ENCODE data around the gene UBE2E2.

Gene UBE2E2

DNA sequence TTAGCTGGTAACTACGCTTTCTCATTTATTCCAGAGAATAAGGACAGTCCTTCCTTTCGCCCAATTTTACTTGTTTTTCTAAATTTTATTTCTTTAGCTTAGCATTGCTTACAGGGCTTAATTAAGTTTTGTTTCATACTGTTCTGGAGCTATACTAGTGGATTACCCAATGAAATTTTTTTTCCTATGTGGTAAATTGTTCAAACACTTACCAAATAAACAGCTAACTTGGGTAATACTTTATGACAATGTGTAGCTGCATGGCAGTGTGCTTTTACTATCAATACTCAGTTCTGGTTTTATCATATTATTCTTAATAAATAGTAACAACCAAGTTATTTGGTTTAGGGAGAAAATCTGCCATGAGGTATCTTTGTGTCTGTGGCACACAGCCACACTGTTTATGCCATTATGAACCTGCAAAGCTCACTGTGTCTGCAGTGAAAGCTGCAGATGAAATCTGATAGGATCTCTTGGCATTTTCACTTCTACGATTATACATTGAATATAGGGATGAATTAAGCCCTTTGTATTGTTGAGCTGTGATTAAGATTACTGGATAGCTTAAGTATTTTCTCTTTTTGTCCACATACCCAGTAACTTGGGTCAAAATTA is 37.2 kb downstream of the UBE2E2 start:
- no peak for DNase-seq (ENCODE audit: low read depth, low spot score)

DNA sequence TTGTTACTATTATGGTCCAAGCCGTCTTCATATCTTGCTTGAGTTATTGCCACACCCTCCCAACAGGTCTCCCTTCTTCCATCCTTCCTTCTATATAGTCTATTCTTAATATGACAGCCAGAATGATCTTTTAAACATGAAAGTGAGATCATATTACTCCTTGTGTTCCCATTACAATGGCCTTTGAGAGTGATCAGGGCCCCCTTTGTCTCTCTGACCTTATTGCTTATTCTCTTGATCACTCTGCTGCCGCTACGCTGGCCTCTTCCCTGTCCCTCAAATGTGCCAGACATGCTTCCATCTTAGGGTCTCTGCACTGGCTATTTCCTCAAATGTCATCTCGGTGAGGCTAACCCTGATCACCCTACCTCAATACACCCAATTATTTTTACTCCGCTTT is 38.1 kb downstream of the UBE2E2 start:
- no peak for DNase-seq (ENCODE audit: low read depth, low spot score)

DNA sequence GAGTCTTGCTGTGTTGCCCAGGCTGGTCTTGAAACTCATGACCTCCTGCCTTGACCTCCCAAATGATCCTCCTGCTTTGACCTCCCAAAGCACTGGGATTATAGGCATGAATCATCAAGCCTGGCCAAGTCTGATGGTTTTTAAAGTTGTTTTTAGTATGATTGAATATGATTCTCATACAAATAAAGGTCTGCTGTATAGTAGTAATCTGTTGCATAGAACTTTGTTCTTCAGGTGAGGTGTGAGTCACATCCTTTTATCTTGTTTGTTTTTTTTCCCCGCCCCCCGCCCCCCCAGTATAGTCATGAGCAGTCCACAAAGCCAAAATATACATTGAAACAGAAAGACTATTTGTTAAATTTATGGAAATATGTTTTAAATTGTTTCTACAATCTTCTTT is 39.0 kb downstream of the UBE2E2 start:
- DNase-seq (ENCODE audit: low read depth, low spot score): no peak

DNA sequence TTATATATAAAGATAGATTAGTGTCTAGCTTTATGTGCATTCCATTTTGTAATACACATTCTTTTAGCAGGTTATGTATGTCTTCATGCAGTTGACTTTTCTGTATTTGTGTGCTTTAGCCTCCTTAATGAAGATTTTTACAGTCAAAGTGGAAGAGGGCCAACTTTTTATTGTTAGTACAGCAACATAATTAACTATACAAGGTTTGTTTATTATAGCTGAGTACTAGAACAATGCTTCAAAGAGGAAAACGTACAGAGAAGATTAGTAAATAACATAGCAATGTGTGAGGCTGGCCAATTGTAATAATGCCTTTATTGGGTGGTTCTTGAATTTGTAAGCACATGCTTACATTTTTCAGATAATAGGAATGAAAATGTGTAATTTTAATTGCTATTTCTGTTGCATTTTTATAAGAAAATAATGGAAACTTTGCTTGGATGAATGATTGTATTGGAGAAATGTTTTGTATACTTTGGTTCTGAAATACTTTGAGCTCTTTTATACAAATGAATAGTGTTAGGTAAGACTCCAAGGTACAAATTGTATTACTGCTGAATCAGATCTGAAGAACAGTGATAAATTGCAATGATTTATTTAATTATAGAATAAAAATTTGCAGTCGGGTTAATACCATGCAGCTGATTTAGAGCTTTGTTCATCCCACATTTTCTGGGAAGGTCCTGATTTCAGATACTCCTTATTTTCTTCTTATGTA is 41.4 kb downstream of the UBE2E2 start:
- DNase-seq (ENCODE audit: low read depth, low spot score): no peak

DNA sequence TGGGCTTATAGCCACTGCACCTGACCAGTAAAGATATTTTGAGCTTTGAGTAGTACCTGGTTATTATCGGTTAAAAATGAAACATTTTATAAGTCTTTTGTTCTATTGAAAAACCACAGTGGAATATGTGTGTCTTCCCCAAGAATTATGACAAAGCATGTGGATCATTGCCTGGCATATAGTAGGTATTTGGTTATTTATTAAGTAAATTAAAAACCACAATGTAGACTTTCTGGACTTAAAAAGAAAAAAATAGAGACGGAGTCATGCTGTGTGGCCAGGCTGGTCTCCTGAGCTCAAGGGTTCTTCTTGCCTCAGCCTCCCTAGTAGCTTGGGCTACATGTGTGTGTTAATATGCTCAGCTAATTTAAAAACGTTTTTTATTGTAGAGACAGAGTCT is 43.5 kb downstream of the UBE2E2 start:
- DNase-seq (ENCODE audit: low read depth, low spot score): no peak

DNA sequence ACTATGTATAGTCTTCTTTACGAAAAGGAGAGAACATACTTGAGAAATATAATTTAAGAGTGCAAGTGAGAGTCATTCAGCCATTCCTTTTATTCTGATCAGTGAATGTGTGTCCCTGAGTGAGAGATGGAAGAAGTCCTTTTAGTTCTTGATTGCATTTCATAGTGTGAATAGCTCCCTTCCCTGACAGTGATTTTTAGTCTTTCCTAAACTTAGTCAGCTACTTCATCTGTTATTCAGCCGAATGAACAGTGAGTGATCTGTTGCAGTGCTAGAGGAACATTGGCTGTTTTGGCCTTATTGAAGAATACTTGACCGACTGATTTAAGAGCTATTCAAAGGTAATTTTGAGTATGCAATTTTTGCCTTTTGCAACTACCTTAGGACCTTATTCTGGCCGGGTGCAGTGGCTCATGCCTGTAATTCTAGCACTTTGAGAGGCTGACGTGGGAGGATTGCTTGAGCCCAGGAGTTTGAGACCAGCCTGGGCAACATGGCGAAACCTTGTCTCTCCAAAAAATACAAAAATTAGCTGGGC is 45.5 kb downstream of the UBE2E2 start:
- DNase-seq (ENCODE audit: low read depth, low spot score): no peak

DNA sequence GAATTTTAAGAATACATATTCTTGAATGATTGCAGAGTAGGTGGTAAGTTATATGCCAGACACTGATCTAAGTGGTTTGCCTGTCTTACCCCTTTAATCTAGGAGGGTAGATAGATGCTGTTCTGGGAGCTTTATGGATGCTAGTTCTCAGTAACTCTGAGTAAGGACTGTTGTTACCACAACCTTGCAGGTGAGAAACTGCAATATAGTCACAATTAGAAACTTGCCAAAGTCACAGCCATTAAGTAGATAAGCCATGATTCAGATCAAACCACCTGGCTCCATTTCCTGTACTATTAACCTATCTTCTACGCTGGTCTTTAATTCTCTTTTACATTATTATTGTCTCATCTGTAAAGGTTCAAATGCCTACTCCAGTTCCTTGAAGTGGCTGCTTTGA is 46.8 kb downstream of the UBE2E2 start:
- no peak for DNase-seq (ENCODE audit: low read depth, low spot score)

DNA sequence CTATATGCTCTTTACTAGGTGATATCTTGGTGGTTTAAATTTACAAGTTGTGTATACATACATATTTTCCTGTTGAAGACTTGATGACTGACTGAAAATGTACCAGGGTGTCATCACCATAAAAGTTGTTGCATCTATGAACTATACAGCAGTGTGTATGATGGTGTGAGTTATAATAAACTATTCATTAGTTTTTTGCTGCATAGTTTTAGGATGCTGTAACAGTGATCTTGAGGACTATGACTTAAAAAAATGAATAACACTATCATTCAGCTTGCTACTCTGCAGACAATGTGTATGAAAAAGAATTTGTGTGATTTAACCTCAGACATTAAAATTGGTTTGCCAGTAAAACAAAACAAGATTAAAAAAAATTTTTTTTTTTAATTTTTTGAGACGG is 49.0 kb downstream of the UBE2E2 start:
- no peak for DNase-seq (ENCODE audit: low read depth, low spot score)

DNA sequence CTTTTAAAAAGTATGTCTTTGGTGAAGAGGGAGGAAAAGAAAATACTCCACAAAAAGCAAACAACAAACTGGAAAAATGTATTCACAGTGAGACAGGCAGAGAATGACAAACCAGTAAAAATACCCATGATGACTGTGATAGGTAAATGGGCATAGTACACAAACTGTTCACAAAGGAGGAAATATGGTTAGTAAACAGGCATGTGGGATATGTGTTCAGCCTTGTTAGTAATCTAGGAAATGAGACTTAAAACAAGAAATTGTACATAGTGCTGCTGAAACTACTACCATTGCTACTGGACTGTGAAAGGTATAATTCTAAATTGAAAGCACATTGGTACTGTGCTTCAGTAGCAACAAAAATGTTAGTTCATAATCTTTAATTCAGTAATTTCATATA is 50.1 kb downstream of the UBE2E2 start:
- DNase-seq (ENCODE audit: low read depth, low spot score): no peak

DNA sequence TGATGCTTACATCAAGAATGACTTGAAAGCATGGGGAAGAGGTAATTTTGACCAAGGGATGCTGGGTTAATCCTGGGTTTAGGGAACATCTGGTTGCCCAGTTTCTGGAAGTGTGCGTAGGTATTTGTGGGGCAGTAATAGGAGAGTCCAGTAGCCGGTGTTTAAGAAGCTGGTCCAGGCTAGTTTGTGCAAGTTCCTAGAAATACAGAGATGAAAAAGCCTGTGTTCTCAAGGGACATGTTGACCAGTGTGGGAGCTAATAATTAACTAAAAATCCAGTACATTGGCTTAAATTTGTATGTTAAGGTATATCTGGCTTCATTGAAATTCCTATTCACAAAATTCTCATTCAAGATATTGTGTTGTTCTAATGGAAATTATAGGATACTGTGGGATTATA is 51.2 kb downstream of the UBE2E2 start:
- DNase-seq (ENCODE audit: low read depth, low spot score): no peak

DNA sequence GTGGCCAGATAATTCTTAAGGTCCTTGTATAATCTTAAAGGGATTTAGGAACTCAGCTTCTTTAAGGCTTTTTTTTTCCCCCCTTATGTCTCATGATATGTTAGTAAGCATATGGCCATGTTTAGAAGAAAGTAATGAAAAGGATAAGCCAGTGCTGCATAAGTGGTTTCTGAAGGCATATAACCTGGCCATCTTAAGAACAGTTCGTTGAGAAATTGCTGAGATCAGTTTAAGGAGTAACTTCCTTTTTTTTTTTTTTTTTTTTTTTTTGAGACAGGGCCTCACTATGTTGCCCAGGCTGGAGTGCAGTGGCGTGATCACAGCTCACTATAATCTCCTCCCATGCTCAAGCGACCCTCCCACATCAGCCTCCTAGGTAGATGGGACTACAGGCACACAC is 51.7 kb downstream of the UBE2E2 start:
- DNase-seq (ENCODE audit: low read depth, low spot score): no peak

DNA sequence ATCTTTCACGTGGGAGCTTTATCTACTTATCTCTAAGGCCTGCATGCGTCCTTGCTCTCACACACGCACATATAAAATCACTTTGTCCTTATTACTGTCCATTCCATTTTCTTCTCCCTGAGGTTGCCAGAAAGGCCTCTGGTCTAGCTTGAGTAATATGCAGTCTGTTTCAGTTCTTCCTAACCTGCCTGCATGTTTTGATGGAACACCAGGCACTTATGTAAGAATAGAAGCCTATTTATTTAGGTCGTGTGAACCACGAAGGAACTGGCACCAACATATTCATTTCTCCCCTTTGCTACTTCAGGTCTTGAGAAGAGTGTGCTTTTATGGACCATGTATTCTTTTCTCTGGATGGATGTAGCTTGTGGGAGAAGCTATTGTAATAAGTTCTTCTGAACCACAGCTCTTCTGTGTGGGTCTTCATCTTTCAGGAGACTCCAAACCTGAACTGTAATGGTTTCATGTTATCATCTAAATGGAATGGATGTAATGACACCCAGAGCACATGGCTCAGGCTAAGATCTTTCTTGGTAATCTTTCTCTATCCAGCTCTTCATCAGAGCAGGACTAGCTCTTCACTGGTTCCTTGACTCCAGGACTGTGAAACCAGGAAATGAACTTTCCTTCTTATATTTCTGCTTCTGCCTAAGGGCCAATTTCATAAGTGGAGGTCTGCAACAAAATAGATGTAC is 53.8 kb downstream of the UBE2E2 start:
- no peak for DNase-seq (ENCODE audit: low read depth, low spot score)

DNA sequence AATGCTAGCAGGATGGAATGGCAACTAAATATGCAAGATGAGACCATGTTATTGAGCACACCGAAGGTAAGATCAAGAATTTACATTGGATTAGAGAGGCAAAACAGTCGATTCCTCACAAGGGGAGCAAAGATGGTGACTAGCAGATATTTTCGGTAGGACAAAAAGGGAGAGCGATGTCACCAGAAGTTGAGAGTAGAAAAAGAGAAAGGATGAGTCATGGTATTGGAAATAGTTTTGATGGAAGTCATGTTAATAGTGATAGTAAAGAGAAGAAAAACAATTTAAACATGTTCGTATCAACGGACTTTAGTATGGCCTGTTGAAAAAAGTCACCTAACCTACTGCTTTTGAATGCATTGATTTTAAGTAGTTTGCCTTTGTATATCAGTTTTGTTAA is 55.0 kb downstream of the UBE2E2 start:
- no peak for DNase-seq (ENCODE audit: low read depth, low spot score)

DNA sequence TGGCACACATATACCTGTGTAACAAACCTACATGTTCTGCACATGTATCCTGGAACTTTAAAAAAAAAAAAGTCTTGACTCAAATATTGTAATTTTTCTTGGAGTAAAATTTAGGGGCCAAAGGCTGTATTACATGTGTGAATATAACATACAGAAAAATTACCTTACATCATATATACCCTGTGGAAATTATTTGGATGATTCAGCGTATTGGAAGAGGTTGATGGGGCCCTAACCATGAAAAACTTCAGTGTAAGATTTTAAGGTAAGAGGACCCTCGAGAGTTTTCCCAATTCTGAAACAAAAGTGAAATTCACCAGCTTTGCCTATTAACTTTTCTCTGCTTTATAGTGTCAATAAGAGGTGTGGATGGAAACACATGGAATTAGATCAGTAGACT is 56.4 kb downstream of the UBE2E2 start:
- no peak for DNase-seq (ENCODE audit: low read depth, low spot score)

DNA sequence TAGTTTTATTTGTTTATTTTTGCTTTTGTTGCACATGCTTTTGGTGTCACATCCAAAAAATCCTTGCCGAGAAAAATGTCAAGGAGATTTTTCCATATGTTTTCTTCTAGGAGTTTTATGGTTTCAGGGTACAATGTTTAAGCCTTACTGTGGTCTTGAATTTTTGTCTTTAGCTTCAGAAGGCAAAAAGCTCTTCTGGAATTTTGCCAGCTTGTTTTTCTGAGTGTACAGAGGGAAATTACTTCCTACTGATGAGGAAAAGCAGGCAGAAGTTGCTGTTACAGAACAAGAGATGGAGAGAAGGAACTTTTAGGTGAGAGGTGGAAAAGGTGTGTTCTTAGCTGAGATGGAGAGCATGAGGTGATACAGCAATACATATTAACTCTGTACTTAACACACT is 59.6 kb downstream of the UBE2E2 start:
- no peak for DNase-seq (ENCODE audit: low read depth, low spot score)

DNA sequence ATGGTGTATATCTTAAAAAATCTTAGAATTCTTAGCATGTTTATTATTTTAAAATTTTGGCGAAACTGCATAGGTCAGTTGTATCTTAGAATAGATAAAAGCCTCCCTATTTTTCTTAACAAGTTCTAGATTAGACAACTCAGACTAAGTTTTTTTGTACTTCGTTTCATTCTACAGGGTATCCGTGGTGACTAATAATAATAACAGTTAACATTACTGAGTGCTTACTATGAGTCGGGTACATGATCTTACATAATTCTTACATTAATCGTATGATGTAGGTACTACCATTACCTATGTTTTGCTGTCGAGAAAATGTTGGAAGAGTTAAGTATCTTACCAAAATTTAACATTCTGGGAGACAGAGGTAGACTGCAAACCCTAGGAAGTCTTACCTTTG is 60.7 kb downstream of the UBE2E2 start:
- DNase-seq (ENCODE audit: low read depth, low spot score): no peak

DNA sequence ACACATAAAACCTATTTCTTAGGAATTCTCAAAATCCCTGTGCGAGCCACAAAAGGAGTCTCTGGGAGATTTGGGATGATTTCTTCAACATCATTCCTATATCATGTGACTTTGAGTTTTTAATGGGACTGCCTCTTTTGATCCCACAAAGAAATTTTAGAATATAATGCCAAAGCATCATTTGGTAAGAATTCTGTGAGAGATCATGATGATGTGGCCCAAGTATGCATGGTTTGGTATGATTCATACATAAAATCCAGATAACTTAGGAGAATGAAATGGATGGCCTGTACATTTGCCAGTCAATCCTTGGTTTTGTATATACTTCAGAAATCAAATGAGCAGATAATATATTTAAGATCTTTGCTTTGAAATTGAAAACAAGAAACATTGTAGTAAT is 61.3 kb downstream of the UBE2E2 start:
- no peak for DNase-seq (ENCODE audit: low read depth, low spot score)

DNA sequence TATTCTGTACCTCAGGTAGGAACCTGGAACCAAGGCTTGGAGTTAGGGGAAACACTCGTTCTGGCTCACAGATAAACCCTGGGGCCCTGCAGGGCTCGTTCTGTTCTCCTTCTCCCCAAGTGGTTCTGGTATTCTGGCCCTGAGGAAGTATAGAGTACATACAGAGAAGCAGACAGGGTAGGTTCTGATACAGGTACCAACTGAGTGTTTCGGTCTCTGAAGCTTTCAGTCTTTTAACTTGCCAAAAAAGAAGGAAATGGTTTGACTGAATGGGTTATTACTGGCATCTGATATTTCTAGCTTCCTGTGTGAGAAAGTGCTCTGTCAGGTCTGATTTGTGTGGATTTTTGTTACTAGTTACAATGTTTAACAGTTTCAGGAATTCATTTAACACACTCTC is 67.3 kb downstream of the UBE2E2 start:
- DNase-seq (ENCODE audit: low read depth, low spot score): no peak

DNA sequence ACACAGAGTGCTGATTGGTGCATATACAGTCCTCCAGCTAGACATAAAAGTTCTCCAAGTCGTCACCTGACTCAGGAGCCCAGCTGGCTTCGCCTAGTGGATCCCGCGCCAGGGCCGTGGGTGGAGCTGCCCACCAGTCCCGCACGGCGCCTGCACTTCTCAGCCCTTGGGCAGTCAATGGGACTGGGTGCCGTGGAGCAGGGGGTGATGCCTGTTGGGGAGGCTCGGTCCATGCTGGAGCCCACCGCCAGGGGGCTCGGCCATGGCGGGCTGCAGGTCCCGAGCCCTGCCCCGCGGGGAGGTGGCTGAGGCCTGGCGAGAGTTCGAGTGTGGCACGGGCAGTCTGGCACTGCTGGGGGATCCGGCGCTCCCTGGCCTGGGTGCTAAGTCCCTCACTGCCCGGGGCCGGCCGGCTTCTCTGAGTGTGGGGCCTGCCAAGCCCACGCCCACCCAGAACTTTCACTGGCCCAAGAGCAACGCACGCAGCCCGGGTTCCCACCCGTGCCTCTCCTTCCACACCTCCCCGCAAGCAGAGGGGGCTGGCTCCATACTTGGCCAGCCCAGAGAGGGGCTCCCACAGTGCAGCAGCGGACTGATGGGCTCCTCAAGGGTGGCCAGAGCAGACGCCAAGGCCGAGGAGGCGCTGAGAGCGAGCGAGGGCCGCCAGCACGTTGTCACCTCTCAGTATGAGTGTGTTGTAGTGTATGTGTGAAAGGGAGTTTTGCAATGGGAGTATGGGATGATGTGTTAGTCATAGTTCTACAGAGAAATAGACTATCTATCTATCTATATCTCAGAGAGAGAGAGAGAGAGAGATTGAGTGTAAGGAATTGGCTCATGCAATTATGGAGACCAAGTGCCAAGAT is 69.0 kb downstream of the UBE2E2 start:
- DNase-seq (ENCODE audit: low read depth, low spot score): no peak

DNA sequence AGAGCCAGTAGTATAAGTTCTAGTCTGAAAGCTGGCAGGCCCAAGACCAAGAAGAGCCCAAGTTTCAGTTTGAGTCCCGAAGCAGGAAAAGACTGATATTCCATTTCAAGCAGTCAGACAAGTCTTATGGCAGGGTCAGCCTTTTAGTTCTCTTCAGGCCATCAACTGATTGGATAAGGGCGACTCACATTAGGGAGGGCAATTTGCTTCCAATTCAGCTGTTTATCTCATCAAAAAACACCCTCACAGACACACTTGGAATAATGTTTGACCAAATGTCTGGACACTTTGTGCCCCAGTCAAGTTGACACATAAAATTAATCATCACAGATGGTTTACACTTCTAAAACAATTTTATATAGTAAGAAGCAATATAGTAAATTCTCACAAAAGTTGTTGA is 69.7 kb downstream of the UBE2E2 start:
- DNase-seq (ENCODE audit: low read depth, low spot score): no peak

DNA sequence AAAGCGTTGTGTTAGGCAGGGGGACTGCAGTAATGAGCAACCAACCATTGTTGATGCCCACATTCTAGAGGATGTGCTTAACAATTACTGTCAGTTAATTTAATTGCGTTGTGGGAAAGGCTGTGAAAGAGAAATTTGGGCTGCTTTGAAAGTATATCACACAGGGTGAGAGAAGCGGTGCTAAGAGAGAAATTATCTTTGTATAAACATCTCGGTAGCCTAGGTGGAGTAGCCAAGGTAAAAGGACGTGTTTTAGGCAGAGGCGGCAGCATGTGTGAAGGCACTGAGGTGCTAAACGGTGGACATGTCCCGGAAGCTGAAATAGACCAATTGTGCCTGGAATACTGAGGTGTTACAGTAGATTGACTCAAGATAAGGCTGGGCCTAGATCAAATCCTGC is 71.9 kb downstream of the UBE2E2 start:
- DNase-seq (ENCODE audit: low read depth, low spot score): no peak

DNA sequence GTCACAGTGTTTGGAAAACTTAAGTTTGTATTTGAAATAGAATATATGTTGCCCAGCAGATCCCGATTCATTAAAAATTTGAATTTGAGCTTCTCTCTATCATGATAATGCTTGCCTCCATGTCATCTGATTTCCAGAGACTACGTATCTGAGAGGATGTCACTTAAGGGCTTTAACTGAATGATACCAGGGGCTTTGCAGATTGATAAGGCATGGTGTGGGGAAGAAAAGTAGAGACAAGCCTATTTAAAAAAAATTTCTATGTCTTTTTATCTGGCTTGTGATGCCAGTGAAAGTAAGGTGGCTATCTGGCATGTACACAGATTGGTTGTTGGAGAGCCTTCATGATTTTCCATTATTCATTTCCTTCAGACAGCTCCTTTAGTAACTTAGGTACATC is 72.7 kb downstream of the UBE2E2 start:
- no peak for DNase-seq (ENCODE audit: low read depth, low spot score)

Measured in activated CD4-positive, CD25-positive, alpha-beta regulatory T cell treated with anti-CD3 and anti-CD28 coated beads, Interleukin-2, amount 50 U/mL, for 16 hours (primary cell).